ENCODE measurements around the gene SMAD4. TPM values are rescaled to one million over a fixed set of nuclear protein-coding genes. Genes with fewer than 3 reads are reported as not detected.

SMAD4 gene
- total and polyA plus RNA-seq, 2 of the 8 experiments (the other 6 are each of a cell fraction or from before 2014, with no cell fraction given): 86.5 to 139 TPM

- TF ChIP-seq CEBPB (IDR thresholded peaks at IDR 0.05; ENCODE audit: low read depth, low read length): no peak
- TF ChIP-seq KDM4A (IDR thresholded peaks at IDR 0.05; ENCODE audit: low read depth, low read length, severe bottlenecking): no peak
- TF ChIP-seq E2F6 (IDR thresholded peaks at IDR 0.05): no peak
- no peak for TF ChIP-seq POU5F1 (IDR thresholded peaks at IDR 0.05; ENCODE audit: low read depth, low read length)
- TF ChIP-seq TCF12 (IDR thresholded peaks at IDR 0.05; ENCODE audit: low read depth, low read length): no peak
Observed at GRCh38 chr18:51039138-51040112, 9.4 kb downstream of the SMAD4 start (continued).

All from H1 (cell line).